ENCODE data around the gene ATXN1.
"Not testable (repeated sequence)": the region's sequence is repeated elsewhere in the genome, so short reads cannot be mapped to it uniquely, and the experiment has no call there.

Gene ATXN1

GRCh38 chr6:16274483-16274882 is 486.8 kb downstream of the ATXN1 start:
- H3K27me3 ChIP-seq = no peaks in the 10 kb centered on the region
- H3K9me3 ChIP-seq = no peaks in the 10 kb centered on the region
- no peak overlapping the region for H3K4me3 ChIP-seq
- intact Hi-C loops (cut with DNase I; ENCODE audit: low total_unique reads) = loop anchor here (10.0 kb wide), 1 partner anchor 580 kb away; no protein-coding TSS in a partner anchor
- no peak overlapping the region for H3K27ac ChIP-seq
- no peak for TF ChIP-seq CTCF (IDR thresholded peaks at IDR 0.05)
- peaks cover 0 to 21% (median 11%) of the 10 kb centered on the region in 3 donors for H3K36me3 ChIP-seq
- no peak for DNase-seq
- H3K4me1 ChIP-seq = peaks cover 0 to 29% (median 20%) of the 10 kb centered on the region in 4 donors

DNA sequence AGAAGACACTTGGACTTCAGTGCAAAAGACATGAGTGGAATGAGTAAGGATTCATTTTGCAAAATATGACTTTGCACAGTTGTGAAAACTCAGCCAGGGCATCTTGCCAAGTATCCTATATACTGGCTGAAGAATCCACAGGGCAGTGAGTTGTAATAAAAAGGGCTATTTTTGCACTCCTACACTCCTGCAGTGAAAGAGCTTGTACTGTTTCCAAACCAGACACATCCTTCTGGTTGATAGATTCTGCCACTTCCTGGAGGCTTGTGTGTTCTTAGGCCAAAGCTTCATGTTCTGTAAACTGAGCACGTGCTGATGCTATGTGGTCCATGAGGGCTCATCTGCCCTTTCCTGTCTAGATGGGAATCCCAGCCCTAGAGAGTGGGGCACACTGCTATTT is 488.0 kb downstream of the ATXN1 start:
- Histone ChIP-seq H3K27ac (no peak overlapping the region), H3K4me1 (peaks cover 0 to 23% (median 18%) of the 10 kb centered on the region in 4 donors), H3K36me3 (peaks cover 0 to 12% (median 0%) of the 10 kb centered on the region in 3 donors), H3K4me3 (no peak overlapping the region), H3K9me3 (no peaks in the 10 kb centered on the region), H3K27me3 (no peaks in the 10 kb centered on the region)
- TF ChIP-seq CTCF (IDR thresholded peaks at IDR 0.05) = no peak
- intact Hi-C loops (cut with DNase I; ENCODE audit: low total_unique reads) = loop anchor here (10.0 kb wide), 1 partner anchor 578 kb away; no protein-coding TSS in a partner anchor
- DNase-seq = no peak

DNA sequence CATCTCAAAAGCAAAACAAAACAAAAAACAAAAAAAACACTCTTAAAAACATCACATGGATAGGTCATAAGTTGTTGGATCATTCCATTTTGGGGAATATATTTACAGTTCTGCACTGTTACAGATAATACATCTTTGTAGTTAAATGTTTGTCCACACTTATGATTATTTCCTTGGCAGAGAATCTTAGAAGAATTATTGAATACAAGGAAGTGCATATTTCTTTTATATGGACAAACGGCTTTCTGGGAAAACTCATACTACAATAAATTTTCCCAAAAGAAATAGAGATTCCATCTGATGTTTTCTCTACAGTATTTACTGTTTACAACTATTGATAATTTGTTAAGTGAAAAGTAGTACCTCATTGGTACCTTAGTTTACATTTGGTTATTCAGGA is 489.1 kb downstream of the ATXN1 start:
- Histone ChIP-seq H3K4me1 (peaks cover 0 to 13% (median 9%) of the 10 kb centered on the region in 4 donors), H3K27ac (no peak overlapping the region), H3K9me3 (no peaks in the 10 kb centered on the region), H3K4me3 (no peak overlapping the region), H3K36me3 (peaks cover 0 to 21% (median 0%) of the 10 kb centered on the region in 3 donors), H3K27me3 (no peaks in the 10 kb centered on the region)
- DNase-seq = no peak
- no peak for TF ChIP-seq CTCF (IDR thresholded peaks at IDR 0.05)
- intact Hi-C loops (cut with DNase I; ENCODE audit: low total_unique reads) = loop anchor here (10.0 kb wide), 1 partner anchor 577 kb away; no protein-coding TSS in a partner anchor

GRCh38 chr6:16271428-16271827 is 489.8 kb downstream of the ATXN1 start:
- Histone ChIP-seq H3K36me3 (peaks cover 0 to 27% (median 5%) of the 10 kb centered on the region in 3 donors), H3K9me3 (no peaks in the 10 kb centered on the region), H3K4me3 (no peak overlapping the region), H3K4me1 (peaks cover 0 to 6% (median 3%) of the 10 kb centered on the region in 4 donors), H3K27me3 (no peaks in the 10 kb centered on the region), H3K27ac (no peak overlapping the region)
- no peak for TF ChIP-seq CTCF (IDR thresholded peaks at IDR 0.05)
- no peak for DNase-seq
- intact Hi-C loops (cut with DNase I; ENCODE audit: low total_unique reads) = loop anchor here (10.0 kb wide), 1 partner anchor 577 kb away; no protein-coding TSS in a partner anchor

- Histone ChIP-seq H3K4me3 (no peak overlapping the region), H3K36me3 (peaks cover 0 to 33% (median 15%) of the 10 kb centered on the region in 3 donors), H3K27ac (no peak overlapping the region), H3K4me1 (peaks cover 0 to 6% (median 2%) of the 10 kb centered on the region in 4 donors), H3K27me3 (no peaks in the 10 kb centered on the region), H3K9me3 (no peaks in the 10 kb centered on the region)
- intact Hi-C loops (cut with DNase I; ENCODE audit: low total_unique reads) = loop anchor here (10.0 kb wide), 1 partner anchor 575 kb away; no protein-coding TSS in a partner anchor
- DNase-seq = no peak
- no peak for TF ChIP-seq CTCF (IDR thresholded peaks at IDR 0.05)
These were observed 491.0 kb downstream of the ATXN1 start for GRCh38 chr6:16270178-16270794.

DNA sequence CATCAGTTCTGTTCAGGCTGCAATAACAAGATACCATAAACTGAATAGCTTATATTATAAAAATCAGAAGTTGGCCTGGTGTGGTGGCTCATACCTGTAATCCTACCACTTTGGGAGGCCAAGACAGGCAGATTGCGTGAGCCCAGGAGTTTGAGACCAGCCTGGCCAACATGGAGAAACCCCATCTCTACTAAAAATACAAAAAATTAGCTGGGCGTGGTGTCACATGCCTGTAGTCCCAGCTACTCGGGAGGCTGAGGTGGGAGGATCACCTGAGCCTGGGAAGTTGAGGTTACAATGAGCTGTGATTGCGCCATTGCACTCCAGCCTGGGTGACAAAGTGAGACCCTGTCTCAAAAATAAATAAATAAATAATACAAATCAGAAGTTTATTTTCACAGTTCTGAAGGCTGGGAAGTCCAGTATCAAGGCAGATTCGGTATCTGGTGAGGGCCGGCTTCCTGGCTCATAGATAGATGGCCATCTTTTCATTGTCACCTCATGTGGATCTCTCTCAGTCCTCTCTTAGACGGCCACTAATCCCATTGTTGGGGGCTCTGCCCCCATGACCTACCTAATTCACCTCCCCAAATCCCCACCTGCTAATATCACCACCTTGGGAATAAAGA is 491.7 kb downstream of the ATXN1 start:
- not testable (repeated sequence) for H3K4me3 ChIP-seq, H3K27me3 ChIP-seq, H3K27ac ChIP-seq, H3K4me1 ChIP-seq, H3K9me3 ChIP-seq, DNase-seq
- peaks cover 0 to 34% (median 16%) of the 10 kb centered on the region in 3 donors for H3K36me3 ChIP-seq
- intact Hi-C loops (cut with DNase I; ENCODE audit: low total_unique reads) = loop anchor here (10.0 kb wide), 1 partner anchor 575 kb away; no protein-coding TSS in a partner anchor

Data from tibial artery (tissue), 4 donors.